CD14-positive monocyte (primary cell): ENCODE data around the gene VEPH1. TPM values are rescaled to one million over a fixed set of nuclear protein-coding genes. Genes with fewer than 3 reads are reported as not detected.

Source experiments
- DNase-seq, 3 donors: peaks; one replicate each; pipeline ENCODE4 v3.0.0-alpha.2; 2011 to 2022
- H2AFZ ChIP-seq: 2 replicates; pipeline ENCODE4 v1.6.0; 2012; ENCODE audit warnings: mild to moderate bottlenecking, low read depth, low read length, inconsistent platforms; ENCODE audit not compliant: insufficient read depth, poor library complexity, severe bottlenecking
- H3K27ac ChIP-seq, 2 donors: 1 replicate in 1 of 2; 2 replicates in 1 of 2; pipeline ENCODE4 v1.5.1; 2012 to 2013; ENCODE audit warnings: low read length in 2 of 2, control low read depth in 1 of 2, inconsistent platforms in 1 of 2, low read depth in 1 of 2, mild to moderate bottlenecking in 1 of 2
- H3K27me3 ChIP-seq, 2 donors: one replicate each; pipeline versions ENCODE4 v1.6.0 to v1.6.1; 2011 to 2013; ENCODE audit warnings: low read length in 2 of 2; ENCODE audit not compliant: control insufficient read depth in 2 of 2, insufficient read depth in 2 of 2
- H3K36me3 ChIP-seq, 2 donors: replicated peaks in 1 of 2; 1 replicate in 1 of 2; 2 replicates in 1 of 2; pipeline versions ENCODE4 v1.5.1 to v1.6.1; 2012 to 2013; ENCODE audit warnings: low read length in 2 of 2, control low read depth in 1 of 2, inconsistent platforms in 1 of 2, mild to moderate bottlenecking in 1 of 2; ENCODE audit not compliant: insufficient read depth in 2 of 2, control insufficient read depth in 1 of 2
- H3K4me1 ChIP-seq, 2 donors: 1 replicate in 1 of 2; 2 replicates in 1 of 2; pipeline versions ENCODE4 v1.5.1 to v1.6.1; 2012 to 2013; ENCODE audit warnings: low read length in 2 of 2, control low read depth in 1 of 2, inconsistent platforms in 1 of 2, mild to moderate bottlenecking in 1 of 2, moderate library complexity in 1 of 2; ENCODE audit not compliant: insufficient read depth in 2 of 2, control insufficient read depth in 1 of 2
- H3K4me2 ChIP-seq: replicated peaks from 2 replicates; pipeline ENCODE3; 2012; ENCODE audit warnings: low read length, moderate library complexity, mild to moderate bottlenecking; ENCODE audit not compliant: poor library complexity, severe bottlenecking; ENCODE audit errors: extremely low read depth
- H3K4me3 ChIP-seq, 3 experiments: fragments of 200-600 bp in 1 of 3; sonication (generic) in 1 of 3; replicated peaks in 1 of 3; 1 replicate in 2 of 3; 2 replicates in 1 of 3; pipeline ENCODE4 v1.5.1; 2011 to 2013; ENCODE audit warnings: low read length in 3 of 3, mild to moderate bottlenecking in 3 of 3, control low read depth in 2 of 3, low read depth in 2 of 3, inconsistent platforms in 1 of 3, moderate library complexity in 1 of 3
- H3K79me2 ChIP-seq: 2 replicates; pipeline ENCODE4 v1.6.0; 2012; ENCODE audit warnings: mild to moderate bottlenecking, control low read depth, inconsistent platforms, low read length, moderate library complexity; ENCODE audit not compliant: insufficient read depth
- H3K9ac ChIP-seq: 2 replicates; pipeline ENCODE4 v1.6.0; 2017; ENCODE audit warnings: low read length, mild to moderate bottlenecking; ENCODE audit not compliant: insufficient read depth, poor library complexity, severe bottlenecking
- H3K9me3 ChIP-seq, 2 donors: replicated peaks in 1 of 2; 1 replicate in 1 of 2; 2 replicates in 1 of 2; pipeline versions ENCODE4 v1.5.1 to v1.6.1; 2012 to 2013; ENCODE audit warnings: low read length in 2 of 2, control low read depth in 1 of 2; ENCODE audit not compliant: control insufficient read depth in 1 of 2, insufficient read depth in 1 of 2
- H4K20me1 ChIP-seq: 2 replicates; pipeline ENCODE4 v1.6.0; 2012; ENCODE audit warnings: mild to moderate bottlenecking, low read length, control low read depth, moderate library complexity; ENCODE audit not compliant: insufficient read depth
- H3K27ac Mint-ChIP-seq, 7 donors: one replicate each; pipeline ENCODE4 v1.8.0; 2020; ENCODE audit warnings: mild to moderate bottlenecking in 7 of 7, mixed read lengths in 7 of 7, moderate library complexity in 6 of 7, inconsistent platforms in 2 of 7
- H3K27me3 Mint-ChIP-seq, 3 donors: one replicate each; pipeline ENCODE4 v1.8.0; 2021 to 2022; ENCODE audit warnings: low read depth in 3 of 3, mild to moderate bottlenecking in 3 of 3, mixed read lengths in 3 of 3, moderate library complexity in 3 of 3, inconsistent platforms in 1 of 3
- H3K36me3 Mint-ChIP-seq, 2 donors: one replicate each; pipeline ENCODE4 v1.8.0; 2020; ENCODE audit warnings: mixed read lengths in 2 of 2, inconsistent platforms in 1 of 2, mild to moderate bottlenecking in 1 of 2
- H3K4me1 Mint-ChIP-seq: one replicate; pipeline ENCODE4 v1.8.0; 2020; ENCODE audit warnings: mild to moderate bottlenecking, mixed read lengths
- H3K4me3 Mint-ChIP-seq, 2 donors: one replicate each; pipeline ENCODE4 v1.8.0; 2020; ENCODE audit warnings: mild to moderate bottlenecking in 2 of 2, mixed read lengths in 2 of 2, moderate library complexity in 1 of 2
- H3K9me3 Mint-ChIP-seq, 7 donors: one replicate each; pipeline ENCODE4 v1.8.0; 2020 to 2022; ENCODE audit warnings: mixed read lengths in 7 of 7, mild to moderate bottlenecking in 6 of 7, moderate library complexity in 6 of 7, inconsistent platforms in 2 of 7
- WGBS: methylation state at CpG from one replicate; pipeline ENCODE4 v1.1.5; 2013; ENCODE audit warnings: missing lambda C conversion rate; ENCODE audit not compliant: insufficient coverage; 5-methylcytosine and 5-hydroxymethylcytosine counted together
- intact Hi-C, 2 donors: fragments of 100-400 bp; cut with micrococcal nuclease; formaldehyde crosslinking; loops; one replicate each; pipeline versions ENCODE4 v1.15.0 to v1.15.1; 2023
- polyA plus RNA-seq, 3 donors: library from polyadenylated mRNA; depleted of rRNA in 1 of 3; unstranded in 2 of 3; stranded (reverse) in 1 of 3; fragments of 300-500 nt in 2 of 3; fragments of >200 nt in 1 of 3; fragmentation: Illumina TruSeq in 2 of 3; gene quantifications; 1 replicate in 2 of 3; 2 replicates in 1 of 3; pipeline ENCODE4 v1.2.3, GENCODE V29; 2012 to 2021
- TF ChIP-seq, protein P1 (sequence below): fragments of 200-600 bp; IDR thresholded peaks from one replicate; pipeline ENCODE4 v1.8.0; 2022; ENCODE audit warnings: antibody characterized with exemption, mild to moderate bottlenecking

VEPH1 gene
- polyA plus RNA-seq, 3 donors, result 0.44 TPM; not detected in 2

DNA sequence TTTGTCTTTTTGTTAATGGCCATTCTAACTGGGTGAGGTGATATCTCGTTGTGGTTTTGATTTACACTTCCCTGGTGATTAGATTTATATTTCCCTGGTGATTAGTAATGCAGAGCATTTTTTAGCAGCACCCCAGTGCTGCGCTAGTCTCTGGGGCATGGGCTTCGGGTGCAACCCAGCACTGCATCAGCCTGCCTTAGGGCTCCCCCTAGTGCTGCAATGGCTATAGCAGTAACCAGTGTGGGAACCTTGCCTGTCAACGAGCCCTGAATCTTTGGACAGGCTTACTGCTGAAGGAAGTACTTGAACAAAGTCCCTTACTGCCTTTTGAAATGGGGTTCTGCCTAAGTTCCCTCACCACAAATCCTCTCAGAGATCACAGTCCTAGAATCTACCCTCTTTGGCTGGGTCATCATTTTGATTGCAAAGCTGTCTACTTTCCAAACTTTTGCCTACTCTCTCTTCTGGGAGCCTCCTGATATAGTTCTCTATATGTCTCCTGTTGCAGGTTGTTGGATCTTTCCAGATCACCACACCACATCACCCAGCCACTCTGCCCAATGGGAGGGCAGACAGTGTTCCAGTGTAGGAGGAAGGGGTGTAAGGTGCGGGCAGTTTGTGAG, 264.0 kb downstream of the VEPH1 start:
- H3K4me3 ChIP-seq, result no peak overlapping the region
- H3K79me2 ChIP-seq, result no peaks in the 10 kb centered on the region
- peaks cover 21% of the 10 kb centered on the region for H3K4me1 Mint-ChIP-seq
- H3K27me3 ChIP-seq, result no peaks in the 10 kb centered on the region
- intact Hi-C loops, result no loop called here
- no peaks in the 10 kb centered on the region for H3K9me3 Mint-ChIP-seq
- peak; percentile 54 to 66 (median 65) for DNase-seq
- H3K27ac Mint-ChIP-seq, result peak overlapping the region in 2 of 7 donors; percentile 21 to 27
- no peaks in the 10 kb centered on the region for H3K27me3 Mint-ChIP-seq
- H3K4me2 ChIP-seq, result no peak overlapping the region
- peaks cover 19% of the 10 kb centered on the region in 2 donors for H3K4me1 ChIP-seq
- no peaks in the 10 kb centered on the region for H3K9me3 ChIP-seq
- WGBS, result 43% methylated on average over 3 of the region's 5 CpGs
- no peaks in the 10 kb centered on the region for H3K36me3 Mint-ChIP-seq
- H2AFZ ChIP-seq, result no peak overlapping the region
- TF ChIP-seq, protein P1, sequence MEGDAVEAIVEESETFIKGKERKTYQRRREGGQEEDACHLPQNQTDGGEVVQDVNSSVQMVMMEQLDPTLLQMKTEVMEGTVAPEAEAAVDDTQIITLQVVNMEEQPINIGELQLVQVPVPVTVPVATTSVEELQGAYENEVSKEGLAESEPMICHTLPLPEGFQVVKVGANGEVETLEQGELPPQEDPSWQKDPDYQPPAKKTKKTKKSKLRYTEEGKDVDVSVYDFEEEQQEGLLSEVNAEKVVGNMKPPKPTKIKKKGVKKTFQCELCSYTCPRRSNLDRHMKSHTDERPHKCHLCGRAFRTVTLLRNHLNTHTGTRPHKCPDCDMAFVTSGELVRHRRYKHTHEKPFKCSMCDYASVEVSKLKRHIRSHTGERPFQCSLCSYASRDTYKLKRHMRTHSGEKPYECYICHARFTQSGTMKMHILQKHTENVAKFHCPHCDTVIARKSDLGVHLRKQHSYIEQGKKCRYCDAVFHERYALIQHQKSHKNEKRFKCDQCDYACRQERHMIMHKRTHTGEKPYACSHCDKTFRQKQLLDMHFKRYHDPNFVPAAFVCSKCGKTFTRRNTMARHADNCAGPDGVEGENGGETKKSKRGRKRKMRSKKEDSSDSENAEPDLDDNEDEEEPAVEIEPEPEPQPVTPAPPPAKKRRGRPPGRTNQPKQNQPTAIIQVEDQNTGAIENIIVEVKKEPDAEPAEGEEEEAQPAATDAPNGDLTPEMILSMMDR, result peak; percentile 78
- no peak overlapping the region for H3K9ac ChIP-seq
- no peaks in the 10 kb centered on the region for H4K20me1 ChIP-seq
- no peaks in the 10 kb centered on the region for H3K36me3 ChIP-seq
- H3K27ac ChIP-seq, result no peak overlapping the region
- no peak overlapping the region for H3K4me3 Mint-ChIP-seq

DNA sequence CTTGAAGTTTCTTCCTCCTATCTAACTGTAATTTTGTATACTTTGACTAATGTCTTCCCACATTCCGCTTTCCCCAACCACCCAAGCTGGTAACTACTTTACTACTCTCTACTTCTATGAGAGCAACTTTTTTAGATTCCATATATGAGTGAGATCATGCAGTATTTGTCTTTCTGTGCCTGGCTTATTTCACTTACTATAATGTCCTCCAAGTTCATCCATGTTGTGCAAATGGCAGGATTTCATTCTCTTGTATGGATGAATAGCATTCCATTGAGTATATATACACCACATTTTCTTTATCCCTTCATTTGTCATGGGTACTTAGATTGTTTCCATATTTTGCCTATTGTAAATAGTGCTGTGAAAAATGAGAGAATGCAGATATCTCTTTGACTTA, 264.8 kb downstream of the VEPH1 start:
- no CpG with 5 or more reads among the region's 1 CpG for WGBS
- H3K79me2 ChIP-seq, result no peaks in the 10 kb centered on the region
- no peaks in the 10 kb centered on the region for H3K9me3 ChIP-seq
- TF ChIP-seq, protein P1, result no peak
- no peak overlapping the region for H2AFZ ChIP-seq
- no peaks in the 10 kb centered on the region for H4K20me1 ChIP-seq
- Mint-ChIP-seq H3K27ac (no peak overlapping the region), H3K27me3 (no peaks in the 10 kb centered on the region), H3K9me3 (no peaks in the 10 kb centered on the region), H3K4me1 (peaks cover 21% of the 10 kb centered on the region), H3K4me3 (no peak overlapping the region), H3K36me3 (no peaks in the 10 kb centered on the region)
- peaks cover 19% of the 10 kb centered on the region in 2 donors for H3K4me1 ChIP-seq
- H3K4me2 ChIP-seq, result no peak overlapping the region
- H3K9ac ChIP-seq, result no peak overlapping the region
- no peak overlapping the region for H3K27ac ChIP-seq
- no peak for DNase-seq
- H3K36me3 ChIP-seq, result no peaks in the 10 kb centered on the region
- intact Hi-C loops, result no loop called here
- H3K4me3 ChIP-seq, result no peak overlapping the region
- no peaks in the 10 kb centered on the region for H3K27me3 ChIP-seq
